Bronchial epithelial cell (primary cell): ENCODE measurements around the gene NEO1. TPM values are rescaled to one million over a fixed set of nuclear protein-coding genes. Genes with fewer than 3 reads are reported as not detected.
"Not testable (repeated sequence)": the region's sequence is repeated elsewhere in the genome, so short reads cannot be mapped to it uniquely, and the experiment has no call there.

Source experiments
- DNase-seq: peaks from one replicate; pipeline ENCODE4 v3.0.0-alpha.2; 2010; ENCODE audit warnings: low read depth
- FAIRE-seq: peaks from 2 replicates; lab custom pipeline; 2011; peaks lifted over from hg19 to GRCh38; lab: Jason Lieb, UNC
- H3K27me3 ChIP-seq: 2 replicates; pipeline ENCODE4 v1.5.1; 2011; ENCODE audit warnings: low read length; ENCODE audit not compliant: control insufficient read depth, insufficient read depth
- H3K36me3 ChIP-seq: 2 replicates; pipeline ENCODE4 v1.5.1; 2011; ENCODE audit warnings: low read length; ENCODE audit not compliant: control insufficient read depth, insufficient read depth
- H3K4me3 ChIP-seq: 2 replicates; pipeline ENCODE4 v1.5.1; 2011; ENCODE audit warnings: mild to moderate bottlenecking, low read depth, low read length, control low read depth
- total RNA-seq: library from RNA; depleted of rRNA; stranded (reverse); fragments of >200 nt; gene quantifications from 2 replicates; pipeline ENCODE4 v1.2.1, GENCODE V29; 2014
- TF ChIP-seq, protein P1 (sequence below): IDR thresholded peaks from 2 replicates; pipeline ENCODE4 v1.5.1; 2011; ENCODE audit warnings: mild to moderate bottlenecking, moderate library complexity, low read length, control low read depth, inconsistent platforms; ENCODE audit not compliant: insufficient read depth, severe bottlenecking

The NEO1 gene
- total RNA-seq, 1 donor from 2014 or later: 10.5 TPM

DNA sequence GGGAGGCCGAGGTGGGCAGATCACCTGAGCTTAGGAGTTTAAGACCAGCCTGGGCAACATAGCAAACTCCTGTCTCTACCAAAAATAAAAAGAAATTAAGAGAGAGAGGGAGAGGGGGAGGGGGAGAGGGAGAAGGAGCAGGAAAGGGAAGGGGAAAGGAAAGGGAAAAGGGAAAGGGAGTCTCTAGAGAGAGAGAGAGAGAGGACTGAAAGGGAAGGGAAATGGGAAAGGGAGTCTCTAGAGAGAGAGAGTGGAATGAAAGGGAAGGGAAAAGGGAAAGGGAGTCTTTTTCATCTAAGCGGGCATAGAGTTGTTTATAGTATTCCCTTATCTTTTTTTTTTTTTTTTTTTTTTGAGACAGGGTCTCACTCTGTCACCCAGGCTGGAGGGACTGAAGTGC is 148.1 kb downstream of the NEO1 start:
- DNase-seq (no peak), FAIRE-seq (no peak)

DNA sequence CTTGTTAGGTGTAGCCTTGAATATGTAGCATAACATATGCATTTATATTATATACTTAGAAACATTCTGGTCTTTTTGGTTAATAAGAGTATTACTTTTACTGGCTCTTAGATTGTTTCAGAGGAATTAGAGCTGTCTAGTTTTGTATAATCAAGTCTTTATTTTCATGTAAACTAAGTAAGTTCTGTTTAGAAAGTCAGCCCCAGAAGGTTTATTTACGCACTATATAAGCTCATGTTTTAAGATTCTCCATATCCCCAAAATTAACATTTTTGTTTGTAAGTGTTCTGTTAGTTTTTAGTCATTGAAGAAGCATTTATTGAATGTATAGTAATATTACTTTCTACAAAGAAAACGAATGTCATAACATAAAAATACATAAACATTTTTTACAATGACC is 158.4 kb downstream of the NEO1 start:
- no peak overlapping the region for H3K4me3 ChIP-seq
- TF ChIP-seq, protein P1, sequence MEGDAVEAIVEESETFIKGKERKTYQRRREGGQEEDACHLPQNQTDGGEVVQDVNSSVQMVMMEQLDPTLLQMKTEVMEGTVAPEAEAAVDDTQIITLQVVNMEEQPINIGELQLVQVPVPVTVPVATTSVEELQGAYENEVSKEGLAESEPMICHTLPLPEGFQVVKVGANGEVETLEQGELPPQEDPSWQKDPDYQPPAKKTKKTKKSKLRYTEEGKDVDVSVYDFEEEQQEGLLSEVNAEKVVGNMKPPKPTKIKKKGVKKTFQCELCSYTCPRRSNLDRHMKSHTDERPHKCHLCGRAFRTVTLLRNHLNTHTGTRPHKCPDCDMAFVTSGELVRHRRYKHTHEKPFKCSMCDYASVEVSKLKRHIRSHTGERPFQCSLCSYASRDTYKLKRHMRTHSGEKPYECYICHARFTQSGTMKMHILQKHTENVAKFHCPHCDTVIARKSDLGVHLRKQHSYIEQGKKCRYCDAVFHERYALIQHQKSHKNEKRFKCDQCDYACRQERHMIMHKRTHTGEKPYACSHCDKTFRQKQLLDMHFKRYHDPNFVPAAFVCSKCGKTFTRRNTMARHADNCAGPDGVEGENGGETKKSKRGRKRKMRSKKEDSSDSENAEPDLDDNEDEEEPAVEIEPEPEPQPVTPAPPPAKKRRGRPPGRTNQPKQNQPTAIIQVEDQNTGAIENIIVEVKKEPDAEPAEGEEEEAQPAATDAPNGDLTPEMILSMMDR: no peak
- no peak for DNase-seq
- H3K36me3 ChIP-seq: no peaks in the 10 kb centered on the region
- no peak for FAIRE-seq
- no peaks in the 10 kb centered on the region for H3K27me3 ChIP-seq

More for the DNA sequence above, 148.1 kb downstream of the NEO1 start:
- H3K27me3 ChIP-seq: no peaks in the 10 kb centered on the region
- no peak overlapping the region for H3K4me3 ChIP-seq
- TF ChIP-seq, protein P1: no peak
- H3K36me3 ChIP-seq: no peaks in the 10 kb centered on the region

DNA sequence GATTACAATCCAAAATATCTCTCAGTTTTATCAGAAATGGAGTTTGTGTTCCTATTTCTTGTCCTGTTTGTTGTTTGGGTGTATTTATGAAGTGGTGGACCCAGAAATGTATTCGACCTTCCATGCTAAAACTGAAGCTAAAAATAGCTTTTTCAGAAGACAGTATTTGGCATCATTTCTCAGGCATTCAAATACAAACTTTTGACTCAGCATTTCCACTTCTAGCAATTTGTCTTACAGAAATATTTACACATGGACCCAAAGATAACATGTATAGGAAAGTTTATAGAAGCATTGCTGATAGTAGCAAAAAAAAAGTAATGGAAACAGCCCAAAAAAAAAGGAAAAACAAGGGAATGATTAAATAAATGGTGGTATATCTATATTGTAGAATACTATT is 160.2 kb downstream of the NEO1 start:
- Histone ChIP-seq H3K4me3 (no peak overlapping the region), H3K36me3 (no peaks in the 10 kb centered on the region), H3K27me3 (no peaks in the 10 kb centered on the region)
- FAIRE-seq (no peak), DNase-seq (no peak)
- TF ChIP-seq, protein P1: no peak

DNA sequence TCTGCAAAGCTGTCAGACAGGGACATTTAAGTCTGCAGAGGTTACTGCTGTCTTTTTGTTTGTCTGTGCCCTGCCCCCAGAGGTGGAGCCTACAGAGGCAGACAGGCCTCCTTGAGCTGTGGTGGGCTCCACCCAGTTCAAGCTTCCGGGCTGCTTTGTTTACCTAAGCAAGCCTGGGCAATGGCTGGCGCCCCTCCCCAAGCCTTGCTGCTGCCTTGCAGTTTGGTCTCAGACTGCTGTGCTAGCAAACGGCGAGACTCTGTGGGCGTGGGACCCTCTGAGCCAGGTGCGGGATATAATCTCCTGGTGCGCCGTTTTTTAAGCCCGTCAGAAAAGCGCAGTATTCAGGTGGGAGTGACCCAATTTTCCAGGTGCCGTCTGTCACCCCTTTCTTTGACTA is 169.2 kb downstream of the NEO1 start:
- not testable (repeated sequence) for H3K36me3 ChIP-seq, H3K27me3 ChIP-seq, H3K4me3 ChIP-seq, FAIRE-seq
- DNase-seq: peak; percentile 8

DNA sequence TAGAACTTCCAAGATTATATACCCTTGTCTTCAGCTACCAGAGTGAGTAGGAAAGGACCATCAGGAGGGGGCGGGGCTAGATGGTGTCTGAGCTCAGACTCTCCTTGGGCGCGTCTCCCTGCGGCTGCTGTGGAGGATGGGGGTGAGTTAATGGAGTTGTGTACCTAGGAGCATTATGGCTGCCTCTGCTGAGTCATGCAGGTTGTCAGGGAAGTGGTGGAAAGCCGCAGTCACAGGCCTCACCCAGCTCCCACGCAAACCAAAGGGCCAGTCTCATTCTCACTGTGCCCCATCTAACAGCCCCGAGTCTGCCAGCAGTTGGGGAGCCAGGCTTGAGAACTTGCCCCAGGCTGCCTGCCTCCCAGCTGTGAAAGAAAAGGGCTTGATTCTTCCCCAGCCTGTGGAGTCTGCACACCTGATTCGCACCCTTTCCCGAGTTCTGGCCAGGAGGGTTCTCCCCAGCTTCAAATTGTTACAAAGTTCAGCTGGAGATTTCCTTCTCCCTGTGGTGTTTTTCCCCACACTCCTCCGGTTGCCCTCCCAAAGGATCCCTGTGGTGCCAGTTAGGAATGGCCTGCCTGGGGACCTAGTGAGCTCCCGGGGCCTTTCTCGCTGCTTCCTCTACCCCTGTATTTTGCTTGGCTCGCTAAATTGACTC is 173.2 kb downstream of the NEO1 start:
- FAIRE-seq (no peak), DNase-seq (peak; percentile 26)
- Histone ChIP-seq H3K36me3 (no peaks in the 10 kb centered on the region), H3K4me3 (no peak overlapping the region), H3K27me3 (no peaks in the 10 kb centered on the region)
- TF ChIP-seq, protein P1: no peak

DNA sequence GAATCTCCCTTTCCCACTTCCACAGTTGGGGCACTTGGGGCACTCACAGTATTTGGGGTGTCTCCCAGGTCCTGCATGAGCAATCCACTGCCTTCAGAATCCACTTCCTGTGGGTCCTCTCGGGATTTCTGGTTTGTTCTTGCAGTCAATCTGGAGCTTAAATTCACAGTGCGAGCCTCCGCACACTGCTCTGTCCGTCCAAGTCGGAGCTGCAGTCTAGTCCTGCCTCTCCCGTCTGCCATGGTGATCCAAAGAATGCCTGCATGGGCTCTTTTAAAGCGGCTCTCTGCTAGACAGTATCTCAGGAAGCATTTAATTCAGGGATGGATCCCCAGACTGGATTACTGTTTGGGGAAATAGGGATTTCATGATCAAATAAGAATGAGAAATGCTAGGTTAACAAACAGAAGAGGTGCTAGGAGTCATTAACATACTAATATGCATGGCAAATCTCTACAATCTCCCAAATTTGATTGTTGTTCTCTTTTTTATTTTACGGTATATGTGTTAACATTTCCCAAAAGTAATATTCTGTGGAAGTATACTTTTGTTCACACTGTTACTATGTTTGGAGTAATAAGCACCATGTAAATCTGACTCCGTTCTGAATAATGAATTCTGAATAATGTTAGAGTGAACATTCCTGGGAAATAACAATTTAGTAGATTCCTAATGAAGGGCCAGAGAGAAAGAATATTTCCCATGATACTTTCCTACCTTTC is 174.0 kb downstream of the NEO1 start:
- TF ChIP-seq, protein P1: no peak
- H3K27me3 ChIP-seq: no peaks in the 10 kb centered on the region
- FAIRE-seq: no peak
- H3K36me3 ChIP-seq: no peaks in the 10 kb centered on the region
- no peak for DNase-seq
- no peak overlapping the region for H3K4me3 ChIP-seq
